Measurements from ENCODE around the gene TUBGCP2. TPM values are rescaled to one million over a fixed set of nuclear protein-coding genes. Genes with fewer than 3 reads are reported as not detected.

Gene TUBGCP2
- total RNA-seq, 4 donors from 2014 or later = 21.5 to 43.8 (median 36.5) TPM

DNA sequence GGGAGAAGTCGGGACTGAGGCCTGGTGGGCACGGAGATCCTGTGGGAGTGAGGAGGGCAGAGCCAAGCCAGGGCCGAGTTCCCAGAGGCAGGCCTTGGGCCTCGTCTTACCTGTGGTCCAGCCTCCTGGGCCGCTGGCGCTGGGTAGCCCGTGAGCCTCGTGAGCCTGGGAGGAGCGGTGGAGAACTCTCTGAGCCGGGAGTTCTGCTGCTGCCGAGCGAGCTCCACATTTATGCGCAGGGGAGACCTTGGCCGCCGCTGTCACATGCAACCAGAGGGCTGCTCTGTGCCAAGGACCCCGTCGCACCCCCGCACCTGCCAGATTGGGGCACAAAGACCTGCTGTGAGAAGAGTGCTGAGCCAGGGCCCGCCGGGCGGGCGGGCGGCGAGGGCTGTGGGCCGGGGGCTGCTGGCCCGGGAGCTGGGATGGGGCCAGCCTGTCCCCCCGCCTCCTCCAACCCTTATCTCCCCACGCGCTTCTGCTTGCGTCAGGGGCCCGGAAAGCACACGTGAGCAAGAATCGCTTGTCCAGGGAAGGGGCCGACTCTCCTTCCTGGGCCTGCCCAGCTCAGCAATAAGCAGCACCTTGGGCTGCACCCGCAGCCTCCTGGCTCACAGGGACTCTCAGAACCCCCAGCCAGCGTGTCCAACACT, 60.9 kb downstream of the TUBGCP2 start:
- no peak for TF ChIP-seq POLR2A (IDR thresholded peaks at IDR 0.05)
- TF ChIP-seq, protein P1, sequence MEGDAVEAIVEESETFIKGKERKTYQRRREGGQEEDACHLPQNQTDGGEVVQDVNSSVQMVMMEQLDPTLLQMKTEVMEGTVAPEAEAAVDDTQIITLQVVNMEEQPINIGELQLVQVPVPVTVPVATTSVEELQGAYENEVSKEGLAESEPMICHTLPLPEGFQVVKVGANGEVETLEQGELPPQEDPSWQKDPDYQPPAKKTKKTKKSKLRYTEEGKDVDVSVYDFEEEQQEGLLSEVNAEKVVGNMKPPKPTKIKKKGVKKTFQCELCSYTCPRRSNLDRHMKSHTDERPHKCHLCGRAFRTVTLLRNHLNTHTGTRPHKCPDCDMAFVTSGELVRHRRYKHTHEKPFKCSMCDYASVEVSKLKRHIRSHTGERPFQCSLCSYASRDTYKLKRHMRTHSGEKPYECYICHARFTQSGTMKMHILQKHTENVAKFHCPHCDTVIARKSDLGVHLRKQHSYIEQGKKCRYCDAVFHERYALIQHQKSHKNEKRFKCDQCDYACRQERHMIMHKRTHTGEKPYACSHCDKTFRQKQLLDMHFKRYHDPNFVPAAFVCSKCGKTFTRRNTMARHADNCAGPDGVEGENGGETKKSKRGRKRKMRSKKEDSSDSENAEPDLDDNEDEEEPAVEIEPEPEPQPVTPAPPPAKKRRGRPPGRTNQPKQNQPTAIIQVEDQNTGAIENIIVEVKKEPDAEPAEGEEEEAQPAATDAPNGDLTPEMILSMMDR (IDR thresholded peaks at IDR 0.05 in 4 of 5, conservative IDR thresholded peaks at IDR 0.05 in 1 of 5) = no peak
- no peak for DNase-seq
- ATAC-seq = no peak
- in situ Hi-C loops (cut with MboI; ENCODE audit: low sequenced_read_pairs in 4 of 4) = no loop called here
- H3K27me3 ChIP-seq = peaks cover 29 to 39% (median 34%) of the 10 kb centered on the region in 3 donors
- H3K36me3 ChIP-seq = no peaks in the 10 kb centered on the region
- H3K27ac ChIP-seq = no peak overlapping the region
- no peaks in the 10 kb centered on the region for H3K4me1 ChIP-seq
- no peaks in the 10 kb centered on the region for H3K9me3 ChIP-seq
- no peak overlapping the region for H3K4me3 ChIP-seq
- intact Hi-C loops (cut with DNase I; ENCODE audit: low total_unique reads) = no loop called here

- H3K36me3 ChIP-seq = no peaks in the 10 kb centered on the region
- intact Hi-C loops (cut with DNase I; ENCODE audit: low total_unique reads) = no loop called here
- no peaks in the 10 kb centered on the region for H3K9me3 ChIP-seq
- TF ChIP-seq POLR2A (IDR thresholded peaks at IDR 0.05) = no peak
- TF ChIP-seq, protein P1 (IDR thresholded peaks at IDR 0.05 in 4 of 5, conservative IDR thresholded peaks at IDR 0.05 in 1 of 5) = no peak
- no peak for DNase-seq
- peaks cover 29 to 44% (median 41%) of the 10 kb centered on the region in 3 donors for H3K27me3 ChIP-seq
- H3K4me1 ChIP-seq = no peaks in the 10 kb centered on the region
- no peak overlapping the region for H3K27ac ChIP-seq
- ATAC-seq = no peak
- H3K4me3 ChIP-seq = no peak overlapping the region
- in situ Hi-C loops (cut with MboI; ENCODE audit: low sequenced_read_pairs in 4 of 4) = no loop called here
Observed at GRCh38 chr10:133246236-133246626, 62.4 kb downstream of the TUBGCP2 start.

DNA sequence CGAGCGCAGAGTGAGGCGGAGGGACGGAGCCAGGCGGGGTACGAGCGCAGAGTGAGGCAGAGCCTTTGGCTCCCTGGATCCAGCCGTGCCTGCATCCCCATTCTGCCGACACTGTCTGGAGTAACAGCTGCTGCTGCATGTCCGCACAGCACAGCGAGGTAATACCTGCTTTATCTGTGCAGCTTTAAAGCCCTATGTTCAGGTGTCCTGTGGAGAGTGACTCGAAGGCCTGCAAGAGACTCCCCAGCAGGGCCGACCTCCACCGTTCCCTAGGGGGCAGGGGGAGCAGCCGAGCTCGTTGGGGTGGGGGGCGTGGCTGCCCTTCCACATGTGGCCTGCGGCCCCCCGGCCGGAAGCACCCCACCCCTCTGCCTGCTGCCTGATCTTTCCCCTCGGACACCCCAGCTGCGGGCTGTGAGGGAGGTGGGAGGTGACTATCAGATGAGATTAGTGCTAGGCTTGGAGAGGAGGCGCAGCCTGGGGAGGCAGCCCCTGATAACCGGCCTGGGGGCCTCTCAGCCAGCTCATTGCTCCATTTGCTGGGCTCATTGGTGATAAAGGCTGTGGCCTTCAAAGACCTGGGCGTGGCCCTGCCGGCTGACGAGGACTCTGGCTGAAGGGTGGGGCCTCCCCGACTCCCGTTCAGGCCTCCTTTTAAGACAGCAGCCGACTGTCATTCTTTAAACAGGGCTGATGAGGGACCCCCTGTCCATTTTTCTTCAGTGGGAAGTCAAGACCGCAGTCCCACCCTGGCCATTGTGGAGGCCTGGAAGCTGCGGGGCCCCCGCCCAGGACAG, 63.0 kb downstream of the TUBGCP2 start:
- H3K36me3 ChIP-seq = no peaks in the 10 kb centered on the region
- in situ Hi-C loops (cut with MboI; ENCODE audit: low sequenced_read_pairs in 4 of 4) (no loop called here), intact Hi-C loops (cut with DNase I; ENCODE audit: low total_unique reads) (no loop called here)
- ATAC-seq (no peak), DNase-seq (no peak)
- H3K27ac ChIP-seq = no peak overlapping the region
- H3K27me3 ChIP-seq = peaks cover 32 to 49% (median 41%) of the 10 kb centered on the region in 3 donors
- no peak for TF ChIP-seq POLR2A (IDR thresholded peaks at IDR 0.05)
- TF ChIP-seq, protein P1 (IDR thresholded peaks at IDR 0.05 in 4 of 5, conservative IDR thresholded peaks at IDR 0.05 in 1 of 5) = no peak
- H3K9me3 ChIP-seq = no peaks in the 10 kb centered on the region
- H3K4me1 ChIP-seq = no peaks in the 10 kb centered on the region
- H3K4me3 ChIP-seq = no peak overlapping the region

GRCh38 chr10:133243593-133243992, 65.1 kb downstream of the TUBGCP2 start:
- Histone ChIP-seq H3K27me3 (peaks cover 36 to 66% (median 50%) of the 10 kb centered on the region in 3 donors), H3K4me3 (no peak overlapping the region), H3K27ac (no peak overlapping the region), H3K4me1 (no peaks in the 10 kb centered on the region), H3K9me3 (no peaks in the 10 kb centered on the region), H3K36me3 (no peaks in the 10 kb centered on the region)
- DNase-seq (no peak), ATAC-seq (no peak)
- intact Hi-C loops (cut with DNase I; ENCODE audit: low total_unique reads) (no loop called here), in situ Hi-C loops (cut with MboI; ENCODE audit: low sequenced_read_pairs in 4 of 4) (no loop called here)
- TF ChIP-seq, protein P1 (IDR thresholded peaks at IDR 0.05 in 4 of 5, conservative IDR thresholded peaks at IDR 0.05 in 1 of 5) = no peak
- no peak for TF ChIP-seq POLR2A (IDR thresholded peaks at IDR 0.05)

Measured in gastrocnemius medialis (tissue), 4 donors.